NB4 (cell line): ENCODE data around the gene MAP1LC3B.

ENCODE experiments used
- MAX ChIP-seq: IDR thresholded peaks from 2 replicates; pipeline ENCODE4 v1.6.1; 2011; ENCODE audit warnings: low read depth, low read length
- MYC ChIP-seq: IDR thresholded peaks from 2 replicates; pipeline ENCODE4 v1.6.1; 2011; ENCODE audit warnings: low read depth, low read length
- POLR2A ChIP-seq: IDR thresholded peaks from 2 replicates; pipeline ENCODE4 v1.6.1; 2011; ENCODE audit warnings: mild to moderate bottlenecking; ENCODE audit not compliant: insufficient read length; ENCODE audit errors: extremely low read depth
- TF ChIP-seq, protein P1 (sequence below): IDR thresholded peaks from one replicate; pipeline ENCODE4 v1.5.1; 2012; ENCODE audit warnings: low read depth, low read length

DNA sequence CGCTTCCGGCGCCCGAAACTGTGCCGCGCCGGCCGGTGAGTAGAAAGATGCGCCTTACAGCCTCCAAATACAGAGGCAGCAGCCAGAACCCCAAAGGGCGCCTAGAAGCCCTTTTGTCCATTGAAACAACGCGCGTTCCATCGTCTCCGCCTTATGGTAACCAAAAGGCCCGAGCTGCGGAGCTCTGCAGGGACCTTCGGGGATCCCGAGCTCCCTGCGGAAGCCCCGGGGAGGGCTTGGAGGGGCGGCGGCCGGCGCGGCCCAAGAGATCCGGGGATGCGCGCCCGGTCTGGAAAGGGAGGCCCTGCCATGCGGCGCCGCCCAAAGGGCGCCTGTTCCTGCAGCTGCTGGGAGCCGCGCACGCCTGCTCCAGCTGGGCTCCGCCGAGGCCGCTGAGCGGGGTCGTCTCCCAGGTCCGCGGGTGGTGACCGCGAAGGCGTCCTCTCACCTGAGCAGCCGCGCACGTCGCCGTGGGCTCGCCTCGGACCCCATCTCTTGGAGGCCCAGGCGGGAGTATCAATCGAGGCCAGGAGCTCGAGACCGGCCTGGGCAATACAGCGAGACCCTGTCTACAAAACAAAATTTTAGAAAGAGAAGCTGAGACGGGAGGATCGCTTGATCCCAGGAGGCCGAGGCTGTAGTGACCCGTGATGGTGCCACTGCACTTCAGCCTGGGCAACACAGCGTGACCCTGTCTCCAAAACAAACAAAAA lies 7.8 kb upstream of the MAP1LC3B start:
- TF ChIP-seq MYC (no peak; the same call in 1 of the 2 replicates), POLR2A (no peak), MAX (no peak)
- TF ChIP-seq, protein P1, sequence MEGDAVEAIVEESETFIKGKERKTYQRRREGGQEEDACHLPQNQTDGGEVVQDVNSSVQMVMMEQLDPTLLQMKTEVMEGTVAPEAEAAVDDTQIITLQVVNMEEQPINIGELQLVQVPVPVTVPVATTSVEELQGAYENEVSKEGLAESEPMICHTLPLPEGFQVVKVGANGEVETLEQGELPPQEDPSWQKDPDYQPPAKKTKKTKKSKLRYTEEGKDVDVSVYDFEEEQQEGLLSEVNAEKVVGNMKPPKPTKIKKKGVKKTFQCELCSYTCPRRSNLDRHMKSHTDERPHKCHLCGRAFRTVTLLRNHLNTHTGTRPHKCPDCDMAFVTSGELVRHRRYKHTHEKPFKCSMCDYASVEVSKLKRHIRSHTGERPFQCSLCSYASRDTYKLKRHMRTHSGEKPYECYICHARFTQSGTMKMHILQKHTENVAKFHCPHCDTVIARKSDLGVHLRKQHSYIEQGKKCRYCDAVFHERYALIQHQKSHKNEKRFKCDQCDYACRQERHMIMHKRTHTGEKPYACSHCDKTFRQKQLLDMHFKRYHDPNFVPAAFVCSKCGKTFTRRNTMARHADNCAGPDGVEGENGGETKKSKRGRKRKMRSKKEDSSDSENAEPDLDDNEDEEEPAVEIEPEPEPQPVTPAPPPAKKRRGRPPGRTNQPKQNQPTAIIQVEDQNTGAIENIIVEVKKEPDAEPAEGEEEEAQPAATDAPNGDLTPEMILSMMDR: no peak
